ENCODE data around the gene LAMA3.

The LAMA3 gene

DNA sequence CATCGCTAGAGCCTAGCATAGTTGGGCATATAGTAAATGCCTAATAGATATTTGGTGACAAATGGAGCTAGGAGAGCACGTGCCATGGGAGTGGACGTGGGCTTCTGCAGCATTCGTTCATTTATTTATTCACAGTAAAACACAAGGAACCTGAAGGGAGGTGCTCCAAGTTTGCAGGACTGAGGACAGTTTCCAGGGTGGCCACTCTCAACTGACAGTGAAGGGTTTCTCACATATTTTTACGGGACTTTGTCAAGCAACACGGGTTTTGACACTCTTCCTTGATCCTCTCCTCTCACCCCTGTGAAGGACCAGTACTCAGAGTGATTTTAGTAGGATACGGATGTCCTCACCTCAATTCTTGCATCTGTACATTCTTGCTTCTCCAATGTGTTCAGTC lies 190.3 kb downstream of the LAMA3 start:
- no peak for DNase-seq (ENCODE audit: low read depth)

DNA sequence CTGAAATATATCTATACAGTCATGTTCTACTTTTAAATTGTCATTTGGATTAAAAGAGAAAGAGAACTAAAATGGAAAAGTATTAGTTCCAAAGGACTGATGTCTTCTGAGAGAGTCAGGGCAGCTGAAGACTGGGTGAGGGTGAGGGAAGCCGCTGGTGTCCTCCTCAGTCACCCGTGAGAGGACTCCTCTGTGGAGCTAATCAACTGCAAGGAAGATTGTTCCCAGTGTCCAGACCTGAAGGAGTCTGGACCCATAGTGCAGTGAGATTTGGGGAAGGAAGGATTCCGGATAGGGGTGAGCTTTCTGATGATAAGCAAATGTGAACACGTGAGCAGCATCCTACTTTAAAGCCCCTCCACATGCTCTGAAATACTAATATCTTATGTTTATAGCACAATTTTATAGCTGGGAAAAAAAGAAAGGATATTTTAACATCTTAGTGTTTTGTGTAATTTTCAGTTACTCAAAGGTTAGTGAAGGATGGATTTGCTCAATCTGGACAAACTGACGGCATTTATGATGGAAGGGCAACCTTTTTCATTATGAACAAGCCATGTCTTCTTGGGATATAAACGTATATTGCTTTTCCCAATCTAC lies 190.8 kb downstream of the LAMA3 start:
- DNase-seq (ENCODE audit: low read depth) = no peak

DNA sequence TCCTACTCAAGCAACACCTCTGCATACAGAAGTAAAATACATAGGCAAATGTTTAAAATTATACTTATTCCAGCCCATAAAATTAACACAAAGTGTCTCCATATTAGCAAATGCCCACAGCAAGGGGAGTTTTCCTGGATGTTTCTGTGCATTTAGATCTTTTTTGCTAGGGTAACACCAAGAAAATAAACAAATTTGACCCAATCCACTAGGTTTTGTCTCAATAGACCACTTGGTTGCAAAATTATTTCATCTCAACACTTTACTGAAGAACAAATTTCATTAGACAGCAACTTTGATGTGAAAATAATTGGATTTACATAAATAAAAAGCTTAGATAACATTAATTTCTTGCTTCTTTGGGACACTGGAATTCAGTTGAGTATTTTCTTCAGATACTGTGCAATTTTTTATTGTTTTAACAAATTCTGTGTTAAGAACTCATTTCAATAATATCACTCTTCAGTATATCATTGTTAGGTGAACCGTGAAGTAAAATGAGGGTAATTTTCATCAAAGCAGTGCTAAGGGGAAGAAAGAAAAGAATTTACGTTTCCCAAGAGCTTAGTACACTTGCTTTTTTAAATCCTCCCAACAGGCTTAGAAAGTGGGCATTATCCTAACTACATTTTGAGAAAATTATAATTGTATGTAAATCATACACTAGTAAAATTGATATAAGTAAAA lies 191.8 kb downstream of the LAMA3 start:
- no peak for DNase-seq (ENCODE audit: low read depth)

DNA sequence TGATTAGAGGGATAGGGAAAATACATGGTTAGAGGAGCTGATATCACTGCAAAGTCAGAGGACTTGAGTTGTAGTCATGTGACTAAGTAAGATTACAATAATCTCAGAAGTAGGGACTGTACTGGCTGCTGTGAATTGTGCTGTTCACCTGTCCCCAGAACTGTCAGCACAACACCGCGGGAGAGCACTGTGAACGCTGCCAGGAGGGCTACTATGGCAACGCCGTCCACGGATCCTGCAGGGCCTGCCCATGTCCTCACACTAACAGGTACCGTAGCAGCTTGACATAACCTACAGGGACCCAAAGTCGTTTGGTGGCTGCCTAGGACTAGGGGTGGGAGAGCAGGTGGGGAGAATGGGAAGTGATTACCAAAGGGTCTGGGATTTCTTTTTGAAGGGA lies 192.5 kb downstream of the LAMA3 start:
- no peak for DNase-seq (ENCODE audit: low read depth)

DNA sequence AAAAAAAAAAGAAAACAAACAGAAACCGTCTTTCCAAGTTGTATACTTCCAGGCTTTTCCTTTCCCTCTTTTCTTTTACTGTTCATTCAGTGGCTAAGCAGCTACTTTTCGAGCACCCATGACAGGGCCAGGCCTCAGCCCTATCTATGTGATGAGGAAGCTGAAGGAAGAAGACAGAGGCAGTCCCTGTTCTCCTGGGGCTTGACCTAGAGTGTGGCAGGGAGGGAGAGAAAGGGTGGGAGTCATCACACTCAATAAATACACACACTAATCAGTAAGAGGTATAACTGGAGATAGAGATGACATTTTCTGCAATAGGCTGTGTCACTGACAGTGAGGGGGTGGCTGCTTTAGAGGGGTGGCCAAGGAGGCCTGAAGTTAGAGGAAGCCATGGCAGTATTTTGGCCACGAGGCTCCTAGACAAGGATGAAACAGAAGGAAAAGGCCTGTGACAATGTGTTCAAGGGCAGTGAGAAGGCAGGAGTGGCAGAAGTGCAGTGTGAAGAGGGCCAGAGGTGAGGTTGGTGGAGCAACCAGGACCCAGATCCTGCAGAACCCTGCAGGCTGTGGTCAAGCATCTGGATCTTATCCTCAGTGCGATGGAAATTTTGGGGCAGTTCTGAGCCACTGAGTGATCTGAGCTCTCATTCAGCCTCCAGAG lies 193.5 kb downstream of the LAMA3 start:
- DNase-seq (ENCODE audit: low read depth) = no peak

DNA sequence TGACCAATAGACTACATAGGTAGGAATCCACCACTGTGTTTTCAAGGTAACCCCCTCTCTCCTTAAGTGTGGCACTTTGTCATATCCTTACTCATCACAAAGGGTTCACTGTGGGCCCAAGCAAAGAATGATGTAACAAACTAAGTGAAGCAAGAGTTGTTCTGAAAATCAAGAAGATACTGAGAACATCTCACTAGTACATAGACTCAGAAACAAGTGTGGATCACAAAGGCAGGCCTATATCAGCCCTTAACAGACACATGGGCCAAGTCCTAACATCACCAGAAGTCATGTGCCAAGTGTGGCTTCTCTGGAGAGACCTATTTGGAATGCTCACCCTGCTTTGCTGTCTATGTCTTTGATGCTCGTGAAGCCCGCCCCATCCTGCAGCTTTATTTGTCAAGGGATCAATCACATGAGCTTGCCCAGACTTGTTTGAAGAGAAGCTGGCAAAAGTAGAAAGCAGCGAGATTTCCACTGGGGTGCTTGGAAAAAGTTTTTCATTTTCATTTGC lies 194.1 kb downstream of the LAMA3 start:
- no peak for DNase-seq (ENCODE audit: low read depth)

DNA sequence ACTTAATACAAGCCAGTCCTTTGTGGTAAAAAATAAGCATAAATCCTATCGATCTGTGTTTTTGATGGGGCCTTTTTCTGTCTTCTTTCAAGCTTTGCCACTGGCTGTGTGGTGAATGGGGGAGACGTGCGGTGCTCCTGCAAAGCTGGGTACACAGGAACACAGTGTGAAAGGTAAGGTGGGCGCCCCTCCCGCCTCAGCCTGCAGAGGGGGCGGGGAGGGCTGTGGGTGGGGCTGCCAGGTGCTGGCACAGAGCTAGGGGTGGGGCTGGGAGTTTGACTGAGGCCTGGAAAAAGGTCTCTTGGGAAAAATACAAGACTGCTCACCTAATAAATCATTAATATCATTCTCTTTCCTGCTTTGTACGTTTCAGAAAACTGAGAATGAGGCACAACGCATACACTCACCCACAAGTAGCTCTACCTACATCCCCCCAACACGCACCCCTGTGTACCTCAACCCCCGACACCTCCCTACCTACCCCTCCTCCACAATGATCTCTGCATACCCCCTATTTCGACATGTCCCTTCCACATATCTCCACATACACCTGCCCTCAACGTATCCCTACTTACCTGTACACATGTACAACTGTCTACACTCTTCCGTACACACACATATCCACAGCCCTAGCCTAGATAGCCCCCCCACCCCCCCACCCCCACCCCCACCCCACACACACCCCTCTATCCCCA lies 195.6 kb downstream of the LAMA3 start:
- no peak for DNase-seq (ENCODE audit: low read depth)

DNA sequence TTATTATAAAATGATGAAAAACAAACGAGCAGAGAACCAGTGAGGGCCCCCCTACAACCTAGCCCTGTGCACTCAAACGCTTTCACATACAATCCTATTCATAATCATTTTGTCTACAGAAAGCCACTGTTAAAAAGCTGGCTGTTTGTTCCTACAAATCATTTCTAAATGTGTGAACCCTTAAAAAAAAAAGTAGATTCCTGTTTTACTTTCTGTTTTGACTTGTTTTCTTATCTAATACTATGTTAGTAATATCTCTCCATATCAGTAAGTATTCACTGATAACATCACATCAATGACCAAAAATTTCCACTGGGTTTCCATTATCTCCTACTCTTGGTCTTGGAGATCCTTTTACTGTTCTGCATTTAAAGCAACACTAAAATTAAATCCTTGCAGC lies 196.5 kb downstream of the LAMA3 start:
- DNase-seq (ENCODE audit: low read depth) = no peak

DNA sequence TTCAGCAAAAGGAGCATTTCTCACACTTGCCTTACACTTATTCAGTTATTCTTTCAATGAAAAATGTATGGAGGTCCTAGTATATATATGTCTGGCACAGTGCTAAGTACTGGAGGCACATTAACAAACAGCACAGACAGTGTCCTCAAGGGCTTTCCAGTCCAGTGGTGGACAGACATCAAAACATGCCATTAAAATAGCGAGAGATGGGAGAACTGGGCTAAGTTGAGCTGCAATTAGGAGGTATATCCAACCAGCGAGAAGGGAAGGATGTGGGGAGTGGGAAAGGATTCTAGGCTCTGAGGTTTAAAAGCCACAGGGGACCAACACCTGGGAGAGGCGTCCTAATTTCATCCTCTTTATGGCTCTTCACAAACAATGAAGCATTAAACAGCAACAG lies 197.8 kb downstream of the LAMA3 start:
- DNase-seq (ENCODE audit: low read depth) = no peak

DNA sequence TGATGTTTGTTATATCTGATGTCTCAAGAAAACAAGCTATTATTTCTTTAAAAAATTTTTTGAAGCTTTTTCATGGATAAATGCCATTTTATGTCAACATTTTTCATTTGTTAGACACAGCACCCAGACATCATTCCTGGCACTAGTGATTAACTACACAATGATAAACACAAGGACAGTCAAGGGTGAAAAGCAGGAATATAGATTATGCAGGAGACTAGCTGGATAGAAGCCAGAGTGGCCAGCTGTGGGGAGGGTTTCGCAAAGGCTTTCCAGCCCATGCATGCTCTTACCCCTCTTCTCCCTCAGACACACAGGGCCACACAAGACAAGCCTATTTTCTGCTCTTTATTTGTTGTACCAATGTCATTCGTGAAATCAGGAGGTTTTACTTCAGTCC lies 198.2 kb downstream of the LAMA3 start:
- no peak for DNase-seq (ENCODE audit: low read depth)

DNA sequence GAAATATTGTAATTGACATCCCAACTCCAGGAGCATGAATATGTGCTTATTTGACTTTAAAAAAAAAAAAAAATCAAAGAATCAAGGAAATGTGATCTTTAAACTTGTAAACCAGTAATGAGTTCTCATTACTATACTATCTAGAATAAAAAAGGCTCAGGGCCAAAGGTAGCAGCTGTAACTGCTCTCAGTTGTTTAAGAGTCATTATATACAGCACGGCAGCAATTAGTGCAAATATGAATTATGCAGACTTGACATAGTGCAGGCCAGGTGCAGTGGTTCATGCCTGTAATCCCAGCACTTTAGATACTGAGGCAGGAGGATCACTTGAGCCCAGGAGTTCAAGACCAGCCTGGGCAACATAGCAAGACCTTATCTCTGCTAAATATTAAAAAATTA lies 199.6 kb downstream of the LAMA3 start:
- no peak for DNase-seq (ENCODE audit: low read depth)

DNA sequence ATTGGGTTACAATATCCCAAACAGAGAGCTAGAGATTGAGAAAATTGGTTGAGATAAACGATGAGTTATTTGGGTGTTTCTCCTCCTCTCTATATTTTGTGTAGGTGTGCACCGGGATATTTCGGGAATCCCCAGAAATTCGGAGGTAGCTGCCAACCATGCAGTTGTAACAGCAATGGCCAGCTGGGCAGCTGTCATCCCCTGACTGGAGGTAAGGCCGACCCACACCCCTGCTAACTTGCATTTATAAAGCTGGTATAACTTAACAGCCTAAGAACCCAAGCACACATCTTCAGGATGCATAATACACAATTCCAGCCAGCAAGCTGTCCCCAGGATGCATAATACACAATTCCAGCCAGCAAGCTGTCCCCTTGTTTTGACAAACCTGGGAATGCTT lies 200.7 kb downstream of the LAMA3 start:
- no peak for DNase-seq (ENCODE audit: low read depth)

DNA sequence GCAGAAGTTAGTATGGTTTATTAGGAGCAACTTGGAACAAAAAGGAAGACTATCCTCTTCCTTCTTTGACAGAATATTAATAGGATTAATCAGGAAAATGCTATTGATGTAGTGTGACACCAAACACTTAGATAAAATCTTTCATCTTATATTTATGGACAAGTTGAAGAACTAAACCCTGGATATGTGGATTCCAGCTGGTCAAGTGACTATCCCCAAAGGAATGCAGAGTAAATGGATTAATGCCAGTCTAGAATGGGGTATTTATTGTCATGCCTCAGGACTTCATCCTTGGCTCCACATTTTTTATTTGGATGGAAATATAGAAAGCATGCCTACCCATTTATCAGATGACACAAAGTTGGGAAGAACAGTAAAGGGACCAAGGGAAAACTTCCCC lies 201.3 kb downstream of the LAMA3 start:
- DNase-seq (ENCODE audit: low read depth) = no peak

DNA sequence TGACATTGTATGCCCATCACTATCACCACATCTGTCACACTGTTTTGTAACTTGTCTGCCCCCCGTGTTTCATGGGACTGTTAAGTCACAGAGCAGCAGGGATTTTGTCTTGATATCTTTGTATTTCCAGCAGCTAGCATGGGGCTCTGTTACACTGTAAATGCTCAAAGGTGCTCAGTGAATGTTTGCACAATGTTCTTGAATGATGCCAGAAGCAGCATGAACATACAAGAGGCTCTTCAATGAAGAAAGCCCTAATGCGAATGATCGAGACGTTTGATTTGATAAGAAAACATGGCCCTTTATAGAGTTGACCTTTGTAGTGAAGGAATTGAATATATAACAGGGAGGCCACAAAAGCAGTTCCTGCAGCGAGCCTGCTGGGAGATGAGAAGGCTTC lies 204.4 kb downstream of the LAMA3 start:
- no peak for DNase-seq (ENCODE audit: low read depth)

DNA sequence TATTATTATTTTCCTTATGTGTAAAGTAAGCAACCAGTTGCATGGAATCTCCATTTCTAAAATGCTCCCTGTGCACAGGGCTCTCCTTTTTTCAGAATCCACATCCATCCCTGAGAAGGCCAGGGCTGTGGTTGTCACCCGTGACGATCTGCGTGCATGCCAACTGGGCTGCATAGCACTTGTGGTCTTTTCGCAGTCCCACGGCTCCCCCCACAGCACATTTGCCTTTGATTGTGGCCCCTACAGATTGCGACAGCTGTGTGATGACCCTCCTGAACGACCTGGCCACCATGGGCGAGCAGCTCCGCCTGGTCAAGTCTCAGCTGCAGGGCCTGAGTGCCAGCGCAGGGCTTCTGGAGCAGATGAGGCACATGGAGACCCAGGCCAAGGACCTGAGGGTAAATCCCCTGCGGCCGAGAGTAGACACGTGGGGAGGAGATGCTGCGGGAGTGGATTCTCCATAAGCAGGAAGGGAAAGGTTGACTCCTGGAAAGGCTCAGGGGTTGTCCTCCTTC lies 205.5 kb downstream of the LAMA3 start:
- DNase-seq (ENCODE audit: low read depth) = no peak

DNA sequence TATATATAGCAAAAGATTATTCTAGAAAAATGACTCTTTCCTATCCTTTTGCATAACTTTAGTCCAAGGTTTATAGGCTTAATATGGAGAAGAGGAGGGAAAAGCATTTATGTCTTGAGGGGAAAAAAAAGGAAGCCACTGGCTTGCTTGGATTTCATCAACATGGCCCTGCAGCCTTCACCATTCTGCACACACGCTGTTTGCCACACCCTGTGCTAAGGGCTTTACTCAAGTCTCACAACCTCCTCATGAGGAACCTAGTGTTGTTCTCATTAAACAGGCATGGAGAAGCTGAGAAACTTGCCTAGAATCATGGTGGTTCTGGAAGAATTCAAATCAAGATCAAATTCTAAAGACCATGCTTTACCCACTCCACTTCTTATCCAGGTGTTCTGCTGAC lies 208.0 kb downstream of the LAMA3 start:
- no peak for DNase-seq (ENCODE audit: low read depth)

DNA sequence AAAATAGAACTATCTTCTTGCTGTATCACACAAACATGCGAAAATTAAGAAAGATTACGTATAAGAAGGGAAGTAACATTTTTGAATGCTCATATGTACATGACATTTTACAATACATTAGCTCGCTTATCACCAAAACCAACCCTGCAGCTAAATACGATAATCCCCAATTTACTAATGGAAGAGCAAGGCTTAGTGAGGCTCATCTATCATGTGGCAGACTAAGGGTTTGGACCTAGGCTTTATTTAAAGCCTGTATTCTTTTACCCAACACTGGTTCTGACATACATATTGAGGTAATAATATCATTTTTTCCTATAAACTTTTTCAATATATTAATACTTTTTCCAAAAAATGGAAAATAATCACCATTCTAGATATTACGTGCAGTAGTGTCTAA lies 208.5 kb downstream of the LAMA3 start:
- DNase-seq (ENCODE audit: low read depth) = no peak

DNA sequence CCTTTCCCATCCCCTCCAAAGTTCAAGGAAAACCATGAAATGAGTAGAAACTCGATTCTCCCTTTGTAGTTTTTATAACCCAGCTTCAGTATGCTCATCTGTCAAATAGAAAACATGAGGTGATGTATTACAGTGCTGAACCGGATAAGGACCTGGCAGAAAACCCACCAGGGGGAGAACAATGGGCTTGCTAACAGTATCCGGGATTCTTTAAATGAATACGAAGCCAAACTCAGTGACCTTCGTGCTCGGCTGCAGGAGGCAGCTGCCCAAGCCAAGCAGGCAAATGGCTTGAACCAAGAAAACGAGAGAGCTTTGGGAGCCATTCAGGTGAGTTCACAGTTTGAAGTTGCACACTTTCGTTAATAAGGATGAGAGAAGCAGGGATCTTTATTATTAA lies 211.7 kb downstream of the LAMA3 start:
- no peak for DNase-seq (ENCODE audit: low read depth)

DNA sequence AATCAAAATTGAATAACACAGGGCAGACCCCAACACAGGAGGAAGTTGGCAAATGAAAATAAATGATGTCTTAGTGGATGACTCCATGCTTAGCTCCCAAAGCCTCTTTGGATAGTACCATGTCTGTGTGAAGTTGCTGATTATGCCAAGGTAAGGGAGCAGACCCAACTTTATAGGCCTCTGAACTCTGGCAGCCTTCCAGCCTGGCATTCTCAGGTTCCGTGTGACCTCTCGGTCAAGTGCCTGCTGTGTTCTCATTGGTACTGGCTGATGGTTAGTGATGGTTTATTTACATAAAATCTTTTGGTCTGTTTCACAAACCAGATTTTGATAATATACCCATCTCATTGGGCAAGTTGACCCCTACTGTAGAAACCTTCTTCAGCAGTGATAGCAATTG lies 213.1 kb downstream of the LAMA3 start:
- no peak for DNase-seq (ENCODE audit: low read depth)

DNA sequence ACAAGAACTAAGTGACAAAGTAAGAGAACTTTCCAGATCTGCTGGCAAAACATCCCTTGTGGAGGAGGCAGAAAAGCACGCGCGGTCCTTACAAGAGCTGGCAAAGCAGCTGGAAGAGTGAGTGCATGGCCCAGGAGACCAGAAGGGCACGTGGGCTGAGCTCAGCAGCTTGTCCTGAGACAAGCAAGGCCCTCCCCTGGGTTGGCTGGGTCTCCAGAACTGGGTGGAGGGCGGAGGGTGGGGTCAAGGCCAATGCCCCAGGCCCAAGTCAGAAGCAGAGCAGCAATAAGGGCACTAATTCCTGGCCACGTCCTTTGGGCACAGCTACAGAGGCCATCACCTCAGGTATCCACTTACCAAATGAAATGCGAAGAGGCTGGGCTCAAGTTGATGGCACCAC lies 214.7 kb downstream of the LAMA3 start:
- no peak for DNase-seq (ENCODE audit: low read depth)

DNA sequence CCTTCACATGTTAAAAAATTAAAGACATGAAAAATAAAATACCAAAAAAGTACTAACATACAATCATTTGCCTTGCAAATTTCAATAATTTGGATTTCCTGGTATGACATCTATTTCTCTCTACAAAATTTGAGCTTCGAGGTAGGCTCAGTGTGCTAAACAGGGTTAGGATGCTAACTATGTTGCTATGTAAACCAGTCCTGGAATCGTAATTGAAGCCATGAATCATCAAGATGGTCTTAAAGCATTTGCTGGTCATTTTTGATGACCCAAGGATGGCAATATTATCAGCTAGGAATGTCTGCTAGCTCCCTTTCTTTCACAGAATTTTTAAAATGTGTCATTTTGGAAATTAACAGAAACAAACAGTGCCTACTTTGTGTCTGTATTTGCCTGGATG lies 217.4 kb downstream of the LAMA3 start:
- DNase-seq (ENCODE audit: low read depth) = no peak

DNA sequence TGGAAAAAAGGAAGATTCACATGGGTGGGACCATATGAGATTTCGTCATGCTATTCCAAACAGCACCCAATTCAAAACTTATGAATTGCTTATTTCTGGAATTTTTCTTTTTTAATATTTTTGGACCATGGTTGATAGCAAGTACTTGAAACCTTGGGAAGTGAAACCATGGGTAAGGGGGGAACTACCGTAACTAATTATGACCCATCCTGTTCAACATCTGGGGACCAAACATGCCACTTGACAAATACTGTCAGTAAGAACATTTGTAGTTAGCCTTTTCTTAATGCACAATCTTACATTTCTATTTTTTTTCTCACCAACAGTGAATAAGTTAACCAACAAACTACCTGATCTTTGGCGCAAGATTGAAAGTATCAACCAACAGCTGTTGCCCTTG lies 219.6 kb downstream of the LAMA3 start:
- no peak for DNase-seq (ENCODE audit: low read depth)

DNA sequence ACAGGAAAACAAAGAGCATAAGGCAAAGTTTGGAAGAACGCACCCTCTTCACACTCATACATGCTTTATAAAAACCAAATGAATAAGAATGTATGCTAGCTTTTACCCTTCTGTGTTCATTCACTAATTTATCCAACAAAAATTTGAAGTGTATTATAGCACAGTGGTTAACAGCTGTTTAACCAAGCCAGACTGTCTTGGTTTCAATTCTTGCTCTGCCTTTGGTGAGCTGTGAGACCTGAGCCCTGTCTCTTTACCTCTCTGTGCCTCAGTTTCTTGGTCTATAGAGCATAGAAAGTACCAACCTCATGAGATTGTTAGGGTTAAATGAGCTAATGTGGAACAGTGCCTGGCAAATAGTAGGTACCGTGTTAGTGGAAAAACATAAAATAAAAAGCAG lies 220.8 kb downstream of the LAMA3 start:
- no peak for DNase-seq (ENCODE audit: low read depth)
